Airway epithelial cell (primary cell): ENCODE results near the gene CCT8L2. TPM values are rescaled to one million over a fixed set of nuclear protein-coding genes. Genes with fewer than 3 reads are reported as not detected.

Source experiments
- total RNA-seq: library from RNA; depleted of rRNA; stranded (reverse); fragments of >200 nt; gene quantifications from 2 replicates; pipeline ENCODE4 v1.2.3, GENCODE V29; 2015

Gene CCT8L2, protein sequence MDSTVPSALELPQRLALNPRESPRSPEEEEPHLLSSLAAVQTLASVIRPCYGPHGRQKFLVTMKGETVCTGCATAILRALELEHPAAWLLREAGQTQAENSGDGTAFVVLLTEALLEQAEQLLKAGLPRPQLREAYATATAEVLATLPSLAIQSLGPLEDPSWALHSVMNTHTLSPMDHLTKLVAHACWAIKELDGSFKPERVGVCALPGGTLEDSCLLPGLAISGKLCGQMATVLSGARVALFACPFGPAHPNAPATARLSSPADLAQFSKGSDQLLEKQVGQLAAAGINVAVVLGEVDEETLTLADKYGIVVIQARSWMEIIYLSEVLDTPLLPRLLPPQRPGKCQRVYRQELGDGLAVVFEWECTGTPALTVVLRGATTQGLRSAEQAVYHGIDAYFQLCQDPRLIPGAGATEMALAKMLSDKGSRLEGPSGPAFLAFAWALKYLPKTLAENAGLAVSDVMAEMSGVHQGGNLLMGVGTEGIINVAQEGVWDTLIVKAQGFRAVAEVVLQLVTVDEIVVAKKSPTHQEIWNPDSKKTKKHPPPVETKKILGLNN
- total RNA-seq: not detected in 2 replicates

DNA sequence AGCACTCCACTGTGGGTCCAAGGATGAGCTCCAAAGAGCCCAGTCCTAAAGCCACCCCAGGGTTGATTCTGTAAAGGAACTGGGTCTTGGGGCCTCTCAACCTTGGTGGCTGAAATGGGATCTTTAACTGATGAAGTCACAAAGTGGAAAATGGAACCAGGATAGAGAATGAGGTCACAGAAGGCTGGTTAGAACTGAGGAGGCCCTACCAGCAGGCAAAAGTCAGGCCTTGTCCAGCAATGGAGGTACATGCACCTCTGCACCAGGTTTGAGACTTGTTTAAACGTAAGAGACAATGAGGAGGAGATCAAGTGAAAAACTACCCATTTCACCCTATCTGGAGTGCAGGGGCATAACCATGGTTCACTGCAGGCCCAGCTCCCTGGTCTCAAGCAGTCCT is at the start of gene CCT8L2:
Gene CCT8L2, minus strand, starts transcription at position 101 of the 400 bp plus-strand sequence. CDS start 260 bp downstream, outside the sequence.

Other genes with a start within 250 kb of the CCT8L2 start
- gene XKR3, start 232.6 kb upstream of the CCT8L2 start, total RNA-seq: not detected in 2 replicates